Activated CD4-positive, alpha-beta T cell treated with anti-CD3 and anti-CD28 coated beads, Interleukin-2, amount 50 U/mL, for 4 hours (primary cell): ENCODE results near the gene PEX5L.

Source experiments
- DNase-seq, 2 experiments: peaks; one replicate each; pipeline ENCODE4 v3.0.0-alpha.2; 2020

Gene PEX5L

GRCh38 chr3:179953993-179954870 lies 82.5 kb downstream of the PEX5L start:
- no peak for DNase-seq

GRCh38 chr3:179950840-179951239 lies 85.9 kb downstream of the PEX5L start:
- no peak for DNase-seq

DNA sequence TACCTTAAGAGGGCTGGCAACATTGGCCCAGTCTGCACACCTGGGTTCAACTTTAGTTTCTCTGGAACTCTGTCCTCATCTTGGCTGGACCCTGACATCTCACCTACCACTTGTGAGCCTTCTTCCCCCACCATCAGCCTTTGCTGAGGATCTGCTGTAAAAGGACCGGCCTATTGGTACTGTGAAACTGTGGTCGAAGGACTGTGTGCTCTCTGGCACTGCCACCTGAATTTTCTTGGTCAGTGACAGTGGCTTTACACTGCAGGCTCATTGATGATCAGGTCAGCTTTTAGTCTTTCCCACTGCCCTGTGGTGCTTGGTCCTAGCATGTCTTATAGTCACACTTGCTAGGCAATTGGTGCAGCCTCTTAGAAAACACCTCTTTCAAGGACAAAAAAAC lies 86.9 kb downstream of the PEX5L start:
- no peak for DNase-seq

- no peak for DNase-seq
Observed at GRCh38 chr3:179949412-179949811, 87.3 kb downstream of the PEX5L start.

- no peak for DNase-seq
Observed at GRCh38 chr3:179948740-179949139, 88.0 kb downstream of the PEX5L start.

- DNase-seq: no peak
Observed at GRCh38 chr3:179945569-179945968, 91.2 kb downstream of the PEX5L start.

GRCh38 chr3:179943117-179943880 lies 93.4 kb downstream of the PEX5L start:
- DNase-seq: no peak

GRCh38 chr3:179942553-179943075 lies 94.1 kb downstream of the PEX5L start:
- no peak for DNase-seq

GRCh38 chr3:179935710-179936109 lies 101.0 kb downstream of the PEX5L start:
- no peak for DNase-seq

DNA sequence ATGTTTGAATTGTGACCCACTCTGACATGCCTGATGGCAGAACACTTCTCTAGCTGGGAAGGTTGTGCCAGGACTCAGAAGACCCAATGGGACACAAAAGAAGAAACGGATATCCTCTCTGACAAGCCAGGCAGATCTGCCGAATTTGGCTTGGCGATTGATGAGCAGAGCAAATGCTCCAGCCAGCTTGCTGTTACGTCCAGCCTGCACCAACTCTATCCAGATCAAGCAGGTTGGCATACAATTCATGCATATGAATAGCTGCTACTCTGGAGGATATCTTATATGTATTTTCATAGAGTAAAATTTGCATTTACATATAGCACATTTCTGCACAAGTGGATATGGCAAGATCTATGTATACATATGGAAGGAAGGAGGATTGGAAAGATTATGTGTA lies 102.8 kb downstream of the PEX5L start:
- DNase-seq: no peak

GRCh38 chr3:179933080-179933479 lies 103.7 kb downstream of the PEX5L start:
- no peak for DNase-seq

DNA sequence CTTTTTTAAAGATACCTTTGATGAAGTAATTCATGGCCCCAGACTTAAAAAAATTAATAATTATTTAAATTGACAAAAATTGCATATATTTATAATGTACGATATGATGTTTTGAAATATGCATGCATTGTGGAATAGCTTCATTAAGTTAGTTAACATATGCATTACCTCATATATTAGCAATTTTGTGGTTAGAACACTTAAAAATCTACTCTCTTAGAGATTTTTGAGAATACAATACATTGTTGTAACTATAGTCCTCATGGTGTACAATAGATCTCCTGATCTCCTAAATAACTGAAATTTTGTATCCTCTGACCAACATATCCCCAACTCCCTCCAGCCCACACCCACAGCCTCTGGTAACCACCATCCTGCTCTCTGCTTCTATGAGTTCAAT lies 104.1 kb downstream of the PEX5L start:
- no peak for DNase-seq

GRCh38 chr3:179929091-179929529 lies 107.6 kb downstream of the PEX5L start:
- DNase-seq: peak; percentile 5 to 10

DNA sequence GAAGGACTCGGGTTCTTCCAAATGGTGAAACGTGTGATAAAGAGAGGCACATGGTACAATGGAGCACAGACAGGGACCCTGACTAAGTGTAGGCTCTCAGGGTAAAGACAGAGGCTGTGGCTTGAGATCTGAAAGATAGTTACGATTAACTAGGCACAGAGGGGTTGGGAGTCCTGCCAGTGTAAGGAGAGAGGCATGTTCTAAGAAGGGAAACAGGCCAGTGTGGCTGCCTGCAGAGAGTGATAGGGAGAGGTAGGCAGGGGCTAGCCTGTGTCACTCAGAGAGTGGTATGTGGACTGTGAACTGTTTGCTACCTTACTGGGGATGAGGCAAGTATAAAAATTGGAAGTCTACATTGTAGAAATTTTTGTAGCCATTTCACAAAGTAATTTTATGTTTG lies 109.5 kb downstream of the PEX5L start:
- DNase-seq: no peak

GRCh38 chr3:179921951-179922350 lies 114.8 kb downstream of the PEX5L start:
- no peak for DNase-seq

DNA sequence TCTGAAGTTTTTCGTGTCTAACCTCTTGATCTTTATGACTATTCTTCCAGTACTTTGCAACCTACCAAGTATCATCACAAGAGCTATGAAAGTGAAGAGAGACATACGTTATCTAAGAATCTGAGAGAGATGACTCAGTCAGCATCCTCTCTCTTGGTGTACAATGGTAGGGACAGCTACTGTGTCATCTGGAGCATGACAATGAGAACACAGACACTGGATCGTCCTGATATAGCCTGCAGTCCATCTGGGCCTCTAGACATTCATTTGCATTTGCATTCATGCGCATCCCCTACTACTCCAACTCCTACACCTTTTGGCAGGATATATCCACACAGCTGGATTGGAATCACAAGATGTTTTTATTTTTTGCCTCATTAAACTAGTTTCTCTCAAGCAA lies 115.2 kb downstream of the PEX5L start:
- no peak for DNase-seq

DNA sequence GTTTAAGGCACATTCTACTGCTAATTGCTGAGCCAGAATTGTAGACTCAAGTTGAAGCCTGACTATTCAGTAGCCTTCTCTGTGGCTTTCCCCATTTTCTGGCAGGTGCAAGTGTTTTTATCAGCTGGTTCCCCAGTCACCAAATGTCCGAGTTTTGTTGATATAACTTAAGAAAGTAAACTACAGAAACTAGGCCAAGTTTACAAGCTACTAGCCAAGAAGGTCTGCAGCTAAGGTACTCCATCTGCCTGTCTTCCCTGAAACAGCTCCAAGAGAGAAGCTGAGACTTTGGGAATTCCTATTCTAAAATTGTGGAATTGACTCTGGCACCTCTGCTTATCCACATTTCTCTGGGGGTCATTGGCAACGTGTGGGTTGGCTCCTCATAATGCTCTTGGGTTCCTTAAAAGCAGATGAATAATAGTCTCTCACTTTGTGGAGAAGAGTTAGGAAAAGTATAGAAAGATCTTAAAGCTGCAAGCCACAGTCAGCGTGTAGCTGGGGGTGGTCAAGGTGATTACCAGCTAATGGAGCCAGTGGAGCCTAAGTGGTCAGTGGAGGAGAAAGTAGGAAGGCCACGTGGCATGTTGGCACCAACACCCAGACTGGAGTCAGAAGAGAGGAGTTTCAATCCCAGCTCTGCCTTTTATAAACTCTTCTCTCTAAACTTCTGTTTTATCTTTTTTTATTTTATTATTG lies 128.8 kb downstream of the PEX5L start:
- no peak for DNase-seq

DNA sequence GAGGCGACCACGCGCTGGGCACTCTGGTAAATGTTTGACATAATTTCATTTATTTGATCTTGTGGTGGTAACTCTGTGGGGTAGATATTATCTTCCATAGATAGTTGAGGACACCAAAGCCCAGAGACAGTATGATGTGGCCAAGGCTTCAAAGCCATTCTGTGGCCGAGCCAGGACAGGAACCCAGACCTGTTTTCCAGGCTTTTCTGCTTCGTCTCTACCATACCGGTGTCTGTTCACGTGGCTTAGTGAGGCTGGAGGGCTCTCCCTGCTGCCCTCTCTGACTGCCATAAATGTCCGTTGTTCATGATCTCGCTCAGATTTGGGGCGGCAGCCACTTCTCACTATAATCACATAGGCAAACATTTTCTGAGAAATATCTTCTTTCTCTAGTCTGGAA lies 134.7 kb downstream of the PEX5L start:
- no peak for DNase-seq

DNA sequence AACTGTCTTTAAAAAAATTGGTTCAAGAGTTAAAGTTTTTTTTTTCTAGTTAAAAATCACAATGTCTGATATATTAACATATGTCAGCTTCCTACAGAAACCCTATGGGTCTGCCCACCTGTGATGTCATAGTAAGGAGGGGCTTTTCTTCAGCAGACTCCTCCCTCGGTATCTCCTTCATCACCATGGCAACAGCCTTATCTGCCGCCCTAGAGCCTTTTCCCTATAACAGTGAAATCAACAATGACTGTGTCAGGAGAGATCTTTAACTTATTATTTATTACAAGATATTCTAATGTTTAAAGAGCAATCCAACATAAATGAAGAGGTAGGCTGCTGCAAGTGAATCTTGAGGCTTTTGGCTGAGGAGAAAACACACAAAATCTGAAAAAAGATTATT lies 138.7 kb downstream of the PEX5L start:
- DNase-seq: no peak

- DNase-seq: no peak
Observed at GRCh38 chr3:179897231-179897630, 139.5 kb downstream of the PEX5L start.

DNA sequence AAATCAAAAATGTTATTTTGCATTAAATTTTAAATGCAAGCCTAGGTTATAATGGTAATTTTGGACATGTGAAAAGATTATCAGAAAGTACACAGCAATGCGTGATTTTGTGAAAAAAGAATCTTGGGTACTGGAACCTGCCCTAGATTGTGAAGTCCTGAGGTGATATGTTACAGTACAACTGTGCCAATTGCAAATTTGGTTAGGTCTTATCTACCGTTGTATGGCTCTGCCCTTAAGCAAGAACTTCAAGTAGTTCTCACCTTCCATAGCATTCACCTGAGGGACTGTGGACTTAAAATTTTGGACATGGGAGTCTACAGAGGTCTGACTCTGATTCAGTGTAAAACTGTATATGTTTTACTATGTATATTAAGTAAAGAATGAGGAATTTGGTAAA lies 140.2 kb downstream of the PEX5L start:
- no peak for DNase-seq

- DNase-seq: no peak
Observed at GRCh38 chr3:179895330-179895729, 141.4 kb downstream of the PEX5L start.

DNA sequence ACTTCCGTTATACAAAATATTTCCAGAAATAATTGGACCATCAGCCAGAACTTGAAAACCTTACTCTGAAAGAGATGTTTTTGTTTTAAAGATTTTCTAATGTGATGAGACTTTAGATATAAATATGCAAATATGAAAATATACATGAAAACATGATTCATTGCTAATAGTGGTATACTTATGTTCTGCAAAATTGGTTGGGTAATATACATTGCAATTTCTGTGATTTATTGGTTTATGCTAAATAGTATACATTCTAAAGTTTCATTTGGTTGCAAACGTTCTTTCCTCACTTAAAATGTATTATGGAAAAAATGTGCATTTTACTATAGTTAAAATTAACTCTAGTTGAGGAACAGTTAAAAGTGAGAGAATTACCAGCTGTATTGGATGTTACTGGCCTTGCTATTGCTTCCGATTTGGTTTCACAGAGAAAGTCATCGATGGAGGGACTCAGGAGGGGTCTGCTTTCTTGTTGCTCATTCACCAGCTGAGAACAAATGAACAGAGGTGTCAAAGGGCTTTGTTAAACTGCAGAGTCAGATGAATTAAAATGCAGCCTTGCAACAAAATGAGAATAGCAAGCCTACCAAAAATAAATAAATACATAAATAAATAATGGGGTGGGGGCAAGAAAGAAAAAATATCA lies 149.3 kb downstream of the PEX5L start:
- DNase-seq: no peak
